HEK293T (cell line): ENCODE results near the gene PFN1.

ENCODE experiments used
- ARNT ChIP-seq: fragments of 450-650 bp; IDR thresholded peaks from 2 replicates; pipeline ENCODE4 v1.6.1; 2017; ENCODE audit warnings: mild to moderate bottlenecking
- BHLHE40 ChIP-seq: fragments of 450-650 bp; IDR thresholded peaks from 2 replicates; pipeline ENCODE4 v1.6.1; 2016; ENCODE audit warnings: mild to moderate bottlenecking, moderate library complexity, borderline replicate concordance
- CTBP1 ChIP-seq: fragments of 450-650 bp; IDR thresholded peaks from 2 replicates; pipeline ENCODE4 v1.6.1; 2016; ENCODE audit warnings: borderline replicate concordance
- ELF4 ChIP-seq: fragments of 450-650 bp; IDR thresholded peaks from 2 replicates; pipeline ENCODE4 v1.6.1; 2017; ENCODE audit warnings: antibody characterized with exemption
- FOXK2 ChIP-seq: fragments of 450-650 bp; IDR thresholded peaks from 2 replicates; pipeline ENCODE4 v1.6.1; 2016; ENCODE audit warnings: mild to moderate bottlenecking
- FOXM1 ChIP-seq: fragments of 450-650 bp; IDR thresholded peaks from 2 replicates; pipeline ENCODE4 v1.6.1; 2017; ENCODE audit warnings: mild to moderate bottlenecking, borderline replicate concordance
- HDGF ChIP-seq: fragments of 450-650 bp; IDR thresholded peaks from 2 replicates; pipeline ENCODE4 v1.6.1; 2017; ENCODE audit warnings: antibody characterized with exemption, borderline replicate concordance
- L3MBTL2 ChIP-seq: fragments of 450-650 bp; conservative IDR thresholded peaks from 2 replicates; pipeline ENCODE4 v1.6.1; 2016; ENCODE audit warnings: mild to moderate bottlenecking
- NFRKB ChIP-seq: fragments of 450-650 bp; IDR thresholded peaks from 2 replicates; pipeline ENCODE4 v1.6.1; 2016; ENCODE audit warnings: mild to moderate bottlenecking, moderate library complexity
- SP1 ChIP-seq: fragments of 450-650 bp; IDR thresholded peaks from 2 replicates; pipeline ENCODE4 v1.6.1; 2017
- SUZ12 ChIP-seq: fragments of 450-650 bp; IDR thresholded peaks from 2 replicates; pipeline ENCODE4 v1.6.1; 2016; ENCODE audit warnings: mild to moderate bottlenecking
- TARDBP ChIP-seq: fragments of 450-650 bp; IDR thresholded peaks from 2 replicates; pipeline ENCODE4 v1.6.1; 2016
- ZNF384 ChIP-seq: fragments of 450-650 bp; IDR thresholded peaks from 2 replicates; pipeline ENCODE4 v1.6.1; 2016

DNA sequence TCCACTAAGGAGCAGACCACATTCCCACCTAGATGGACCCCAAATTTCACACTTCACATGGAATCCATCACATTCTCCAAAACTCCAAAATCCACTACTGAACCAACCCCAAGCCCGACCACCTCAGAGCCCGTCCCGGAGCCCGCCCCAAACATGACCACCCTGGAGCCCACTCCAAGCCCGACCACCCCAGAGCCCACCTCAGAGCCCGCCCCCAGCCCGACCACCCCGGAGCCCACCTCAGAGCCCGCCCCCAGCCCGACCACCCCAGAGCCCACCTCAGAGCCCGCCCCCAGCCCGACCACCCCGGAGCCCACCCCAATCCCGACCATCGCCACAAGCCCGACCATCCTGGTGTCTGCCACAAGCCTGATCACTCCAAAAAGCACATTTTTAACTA, 14.7 kb downstream of the PFN1 start:
- TF ChIP-seq HDGF (no peak), L3MBTL2 (no peak), TARDBP (no peak), SUZ12 (no peak), ARNT (no peak), ZNF384 (no peak), FOXM1 (no peak), BHLHE40 (no peak), ELF4 (no peak), FOXK2 (no peak), SP1 (no peak), CTBP1 (no peak), NFRKB (no peak)
